Measurements from ENCODE around the gene TUBB2B. TPM values are rescaled to one million over a fixed set of nuclear protein-coding genes. Genes with fewer than 3 reads are reported as not detected.
A peak's percentile ranks its signal among the peaks of the same experiment; 100 is the strongest.

TUBB2B gene
- polyA plus RNA-seq, 1 donor from 2014 or later = 3,172 TPM

- peak overlapping the region; percentile 81 for H3K27ac ChIP-seq (ENCODE audit: low read length)
Observed at GRCh38 chr6:3259491-3259958, 32.1 kb upstream of the TUBB2B start.

DNA sequence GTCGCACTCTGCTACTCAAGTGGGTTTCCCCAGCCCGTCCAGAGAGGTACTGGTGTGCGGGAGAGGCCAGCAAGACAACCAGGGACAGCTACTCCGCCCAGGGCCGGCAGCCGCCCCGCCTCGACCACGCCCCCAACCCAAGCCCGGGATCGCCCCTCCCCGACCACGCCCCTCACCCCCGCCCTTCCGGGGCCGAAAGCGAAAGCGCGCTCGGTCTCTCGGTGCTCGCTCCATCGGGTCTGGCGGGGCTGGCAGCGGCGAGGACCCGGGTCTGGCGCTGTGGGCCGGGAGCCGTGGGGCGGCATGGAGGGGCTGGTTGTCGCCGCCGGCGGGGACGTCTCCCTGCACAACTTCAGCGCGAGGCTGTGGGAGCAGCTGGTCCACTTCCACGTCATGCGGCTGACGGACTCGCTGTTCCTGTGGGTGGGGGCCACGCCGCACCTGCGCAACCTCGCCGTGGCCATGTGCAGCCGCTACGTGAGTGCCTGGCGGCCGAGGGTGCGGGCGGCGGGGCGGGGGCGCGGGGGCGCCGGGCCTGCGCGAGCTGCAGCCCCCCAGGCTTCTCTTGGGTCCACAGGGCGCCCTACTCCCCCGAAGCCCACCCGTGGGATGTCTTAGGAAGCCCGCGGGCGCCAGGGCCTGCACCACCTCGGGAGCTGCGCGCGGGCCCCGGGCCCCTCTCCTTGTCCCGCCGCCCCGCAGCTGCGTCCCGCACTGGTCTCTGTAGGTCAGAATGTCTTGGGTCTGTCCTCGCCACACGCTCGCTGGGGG lies 31.5 kb upstream of the TUBB2B start, which contains the start of gene PSMG4:
Gene PSMG4, plus strand, starts transcription at position 228 of the 771 bp plus-strand sequence. Its CDS starts 76 bp downstream, at position 304.
- no peaks in the 10 kb centered on the region for H3K9me2 ChIP-seq (ENCODE audit: insufficient read depth, low read length)
- no peaks in the 10 kb centered on the region for H3K36me3 ChIP-seq (ENCODE audit: insufficient read depth, low read length)
- H3K4me2 ChIP-seq (ENCODE audit: low read length) = peak within 1 kb of the TSS; percentile 95
- no peaks in the 10 kb centered on the region for H3K9me3 ChIP-seq (ENCODE audit: low read length)
- no peaks in the 10 kb centered on the region for H3F3A ChIP-seq (ENCODE audit: insufficient read depth, low read length, poor library complexity, severe bottlenecking)
- H2AFZ ChIP-seq (ENCODE audit: low read depth, low read length) = no peak within 1 kb of the TSS
- peak within 1 kb of the TSS; percentile 81 for H3K27ac ChIP-seq (ENCODE audit: low read length)
- H3K4me3 ChIP-seq (ENCODE audit: low read length) = peak within 1 kb of the TSS; percentile 93
- H4K20me1 ChIP-seq (ENCODE audit: insufficient read depth) = no peaks in the 10 kb centered on the region
- no peaks in the 10 kb centered on the region for H3K27me3 ChIP-seq (ENCODE audit: insufficient read depth, low read depth, low read length)
- peaks cover 42% of the 10 kb centered on the region for H3K79me2 ChIP-seq (replicated peaks; ENCODE audit: insufficient read depth, low read length)
- peak within 1 kb of the TSS; percentile 77 for H3K9ac ChIP-seq (ENCODE audit: low read length)
- TF ChIP-seq CTCF (IDR thresholded peaks at IDR 0.05; ENCODE audit: poor library complexity, severe bottlenecking) = no peak
- peak; percentile 80 for TF ChIP-seq POLR2AphosphoS5 (IDR thresholded peaks at IDR 0.05)
- peak; percentile 96 for TF ChIP-seq MXI1 (conservative IDR thresholded peaks at IDR 0.05; ENCODE audit: poor library complexity, severe bottlenecking)
- no peak for TF ChIP-seq EZH2 (IDR thresholded peaks at IDR 0.05; ENCODE audit: borderline replicate concordance, insufficient read depth, low read length, poor library complexity, severe bottlenecking)
- TF ChIP-seq RAD21 (conservative IDR thresholded peaks at IDR 0.05) = no peak
- no peak for TF ChIP-seq EP300 (conservative IDR thresholded peaks at IDR 0.05; ENCODE audit: poor library complexity, severe bottlenecking)
- TF ChIP-seq TAF1 (IDR thresholded peaks at IDR 0.05; ENCODE audit: low read depth) = no peak
- TF ChIP-seq SMC3 (conservative IDR thresholded peaks at IDR 0.05; ENCODE audit: poor library complexity) = peak; percentile 12

More at GRCh38 chr6:3259491-3259958, 32.1 kb upstream of the TUBB2B start:
- Histone ChIP-seq H3K9me3 (ENCODE audit: low read length) (no peaks in the 10 kb centered on the region), H3K9me2 (ENCODE audit: insufficient read depth, low read length) (no peaks in the 10 kb centered on the region), H3F3A (ENCODE audit: insufficient read depth, low read length, poor library complexity, severe bottlenecking) (no peaks in the 10 kb centered on the region), H3K4me3 (ENCODE audit: low read length) (peak overlapping the region; percentile 93), H3K27me3 (ENCODE audit: insufficient read depth, low read depth, low read length) (no peaks in the 10 kb centered on the region), H3K9ac (ENCODE audit: low read length) (peak overlapping the region; percentile 77), H3K79me2 (replicated peaks; ENCODE audit: insufficient read depth, low read length) (peaks cover 44% of the 10 kb centered on the region), H2AFZ (ENCODE audit: low read depth, low read length) (no peak overlapping the region), H3K36me3 (ENCODE audit: insufficient read depth, low read length) (no peaks in the 10 kb centered on the region), H3K4me2 (ENCODE audit: low read length) (peak overlapping the region; percentile 95), H4K20me1 (ENCODE audit: insufficient read depth) (no peaks in the 10 kb centered on the region)
- TF ChIP-seq, protein P1, sequence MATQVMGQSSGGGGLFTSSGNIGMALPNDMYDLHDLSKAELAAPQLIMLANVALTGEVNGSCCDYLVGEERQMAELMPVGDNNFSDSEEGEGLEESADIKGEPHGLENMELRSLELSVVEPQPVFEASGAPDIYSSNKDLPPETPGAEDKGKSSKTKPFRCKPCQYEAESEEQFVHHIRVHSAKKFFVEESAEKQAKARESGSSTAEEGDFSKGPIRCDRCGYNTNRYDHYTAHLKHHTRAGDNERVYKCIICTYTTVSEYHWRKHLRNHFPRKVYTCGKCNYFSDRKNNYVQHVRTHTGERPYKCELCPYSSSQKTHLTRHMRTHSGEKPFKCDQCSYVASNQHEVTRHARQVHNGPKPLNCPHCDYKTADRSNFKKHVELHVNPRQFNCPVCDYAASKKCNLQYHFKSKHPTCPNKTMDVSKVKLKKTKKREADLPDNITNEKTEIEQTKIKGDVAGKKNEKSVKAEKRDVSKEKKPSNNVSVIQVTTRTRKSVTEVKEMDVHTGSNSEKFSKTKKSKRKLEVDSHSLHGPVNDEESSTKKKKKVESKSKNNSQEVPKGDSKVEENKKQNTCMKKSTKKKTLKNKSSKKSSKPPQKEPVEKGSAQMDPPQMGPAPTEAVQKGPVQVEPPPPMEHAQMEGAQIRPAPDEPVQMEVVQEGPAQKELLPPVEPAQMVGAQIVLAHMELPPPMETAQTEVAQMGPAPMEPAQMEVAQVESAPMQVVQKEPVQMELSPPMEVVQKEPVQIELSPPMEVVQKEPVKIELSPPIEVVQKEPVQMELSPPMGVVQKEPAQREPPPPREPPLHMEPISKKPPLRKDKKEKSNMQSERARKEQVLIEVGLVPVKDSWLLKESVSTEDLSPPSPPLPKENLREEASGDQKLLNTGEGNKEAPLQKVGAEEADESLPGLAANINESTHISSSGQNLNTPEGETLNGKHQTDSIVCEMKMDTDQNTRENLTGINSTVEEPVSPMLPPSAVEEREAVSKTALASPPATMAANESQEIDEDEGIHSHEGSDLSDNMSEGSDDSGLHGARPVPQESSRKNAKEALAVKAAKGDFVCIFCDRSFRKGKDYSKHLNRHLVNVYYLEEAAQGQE (IDR thresholded peaks at IDR 0.05; ENCODE audit: borderline replicate concordance) = peak; percentile 26
- TF ChIP-seq POLR2AphosphoS5 (IDR thresholded peaks at IDR 0.05) (peak; percentile 38), SMC3 (conservative IDR thresholded peaks at IDR 0.05; ENCODE audit: poor library complexity) (peak; percentile 39), RAD21 (conservative IDR thresholded peaks at IDR 0.05) (peak; percentile 41), TAF1 (IDR thresholded peaks at IDR 0.05; ENCODE audit: low read depth) (no peak), MXI1 (conservative IDR thresholded peaks at IDR 0.05; ENCODE audit: poor library complexity, severe bottlenecking) (peak; percentile 84), CTCF (IDR thresholded peaks at IDR 0.05; ENCODE audit: poor library complexity, severe bottlenecking) (no peak)
